ENCODE measurements around the gene CPA2.
A peak's percentile ranks its signal among the peaks of the same experiment; 100 is the strongest.

CPA2 gene

GRCh38 chr7:130288829-130289228 lies 22.2 kb downstream of the CPA2 start:
- ATAC-seq (no peak), DNase-seq (no peak)
- Mint-ChIP-seq H3K4me1 (no peaks in the 10 kb centered on the region), H3K27me3 (no peaks in the 10 kb centered on the region), H3K27ac (no peak overlapping the region), H3K9me3 (no peaks in the 10 kb centered on the region), H3K4me3 (no peak overlapping the region)

GRCh38 chr7:130289478-130289877 lies 22.8 kb downstream of the CPA2 start:
- ATAC-seq: no peak

GRCh38 chr7:130290745-130291144 lies 24.1 kb downstream of the CPA2 start:
- H3K27me3 Mint-ChIP-seq: no peaks in the 10 kb centered on the region
- no peak for ATAC-seq
- no peak overlapping the region for H3K27ac Mint-ChIP-seq
- H3K9me3 Mint-ChIP-seq: no peaks in the 10 kb centered on the region
- H3K4me3 Mint-ChIP-seq: no peak overlapping the region
- no peak for DNase-seq
- no peaks in the 10 kb centered on the region for H3K4me1 Mint-ChIP-seq

More at GRCh38 chr7:130289478-130289877, 22.8 kb downstream of the CPA2 start:
- Mint-ChIP-seq H3K9me3 (no peaks in the 10 kb centered on the region), H3K27ac (no peak overlapping the region), H3K27me3 (no peaks in the 10 kb centered on the region), H3K4me3 (no peak overlapping the region), H3K4me1 (no peaks in the 10 kb centered on the region)
- DNase-seq: no peak

- no peak for DNase-seq
- no peaks in the 10 kb centered on the region for H3K27me3 Mint-ChIP-seq
- no peak for ATAC-seq
- H3K27ac Mint-ChIP-seq: no peak within 1 kb of the TSS
- no peaks in the 10 kb centered on the region for H3K9me3 Mint-ChIP-seq
- H3K4me1 Mint-ChIP-seq: no peaks in the 10 kb centered on the region
- H3K4me3 Mint-ChIP-seq: no peak within 1 kb of the TSS
Observed at GRCh38 chr7:130292682-130293257, 26.1 kb downstream of the CPA2 start, which contains the start of gene CPA4. CPA4 (plus strand) TSS chr7:130293161; CDS start chr7:130293181, 20 bp downstream.

- ATAC-seq (no peak), DNase-seq (no peak)
- no peaks in the 10 kb centered on the region for H3K4me1 Mint-ChIP-seq
- no peak overlapping the region for H3K27ac Mint-ChIP-seq
- H3K27me3 Mint-ChIP-seq: no peaks in the 10 kb centered on the region
- H3K4me3 Mint-ChIP-seq: no peak overlapping the region
- H3K9me3 Mint-ChIP-seq: no peaks in the 10 kb centered on the region
Observed at GRCh38 chr7:130293521-130293920, 26.9 kb downstream of the CPA2 start.

- H3K27ac Mint-ChIP-seq: no peak overlapping the region
- no peaks in the 10 kb centered on the region for H3K9me3 Mint-ChIP-seq
- no peak overlapping the region for H3K4me3 Mint-ChIP-seq
- ATAC-seq (no peak), DNase-seq (no peak)
- no peaks in the 10 kb centered on the region for H3K4me1 Mint-ChIP-seq
- H3K27me3 Mint-ChIP-seq: no peaks in the 10 kb centered on the region
Observed at GRCh38 chr7:130294314-130294713, 27.7 kb downstream of the CPA2 start.

GRCh38 chr7:130296221-130296951 lies 29.7 kb downstream of the CPA2 start:
- peak overlapping the region in 1 of 2 donors; percentile 14 for H3K27ac Mint-ChIP-seq
- DNase-seq (no peak), ATAC-seq (no peak)
- no peaks in the 10 kb centered on the region for H3K4me1 Mint-ChIP-seq
- no peaks in the 10 kb centered on the region for H3K9me3 Mint-ChIP-seq
- H3K4me3 Mint-ChIP-seq: no peak overlapping the region
- H3K27me3 Mint-ChIP-seq: no peaks in the 10 kb centered on the region

GRCh38 chr7:130297628-130298543 lies 31.2 kb downstream of the CPA2 start:
- ATAC-seq (no peak), DNase-seq (no peak)
- no peak overlapping the region for H3K4me3 Mint-ChIP-seq
- no peaks in the 10 kb centered on the region for H3K27me3 Mint-ChIP-seq
- H3K9me3 Mint-ChIP-seq: no peaks in the 10 kb centered on the region
- H3K27ac Mint-ChIP-seq: no peak overlapping the region
- H3K4me1 Mint-ChIP-seq: no peaks in the 10 kb centered on the region

GRCh38 chr7:130298544-130299326 lies 32.1 kb downstream of the CPA2 start:
- H3K4me1 Mint-ChIP-seq: peaks cover 2% of the 10 kb centered on the region
- ATAC-seq (no peak), DNase-seq (no peak)
- no peak overlapping the region for H3K4me3 Mint-ChIP-seq
- H3K27ac Mint-ChIP-seq: no peak overlapping the region
- no peaks in the 10 kb centered on the region for H3K27me3 Mint-ChIP-seq
- no peaks in the 10 kb centered on the region for H3K9me3 Mint-ChIP-seq

- ATAC-seq (no peak), DNase-seq (no peak)
- Mint-ChIP-seq H3K9me3 (no peaks in the 10 kb centered on the region), H3K4me1 (peaks cover 7% of the 10 kb centered on the region), H3K4me3 (no peak overlapping the region), H3K27ac (no peak overlapping the region), H3K27me3 (no peaks in the 10 kb centered on the region)
Observed at GRCh38 chr7:130299866-130300265, 33.2 kb downstream of the CPA2 start.

GRCh38 chr7:130301501-130302020 lies 34.9 kb downstream of the CPA2 start:
- Mint-ChIP-seq H3K27me3 (no peaks in the 10 kb centered on the region), H3K4me3 (no peak overlapping the region), H3K27ac (no peak overlapping the region), H3K4me1 (peaks cover 7% of the 10 kb centered on the region), H3K9me3 (no peaks in the 10 kb centered on the region)
- DNase-seq: no peak
- no peak for ATAC-seq

GRCh38 chr7:130302649-130303048 lies 36.0 kb downstream of the CPA2 start:
- DNase-seq: no peak
- Mint-ChIP-seq H3K27me3 (no peaks in the 10 kb centered on the region), H3K4me3 (no peak overlapping the region), H3K4me1 (peaks cover 7% of the 10 kb centered on the region), H3K9me3 (no peaks in the 10 kb centered on the region), H3K27ac (no peak overlapping the region)
- ATAC-seq: no peak

- no peaks in the 10 kb centered on the region for H3K27me3 Mint-ChIP-seq
- no peak for ATAC-seq
- no peak for DNase-seq
- peaks cover 7% of the 10 kb centered on the region for H3K4me1 Mint-ChIP-seq
- H3K9me3 Mint-ChIP-seq: no peaks in the 10 kb centered on the region
- no peak overlapping the region for H3K4me3 Mint-ChIP-seq
- H3K27ac Mint-ChIP-seq: no peak overlapping the region
Observed at GRCh38 chr7:130303127-130303526, 36.5 kb downstream of the CPA2 start.

- H3K27me3 Mint-ChIP-seq: no peaks in the 10 kb centered on the region
- no peak overlapping the region for H3K27ac Mint-ChIP-seq
- ATAC-seq (no peak), DNase-seq (no peak)
- H3K4me1 Mint-ChIP-seq: peaks cover 7% of the 10 kb centered on the region
- no peak overlapping the region for H3K4me3 Mint-ChIP-seq
- H3K9me3 Mint-ChIP-seq: no peaks in the 10 kb centered on the region
Observed at GRCh38 chr7:130303551-130303950, 36.9 kb downstream of the CPA2 start.

GRCh38 chr7:130303982-130304381 lies 37.3 kb downstream of the CPA2 start:
- no peak for ATAC-seq

More at GRCh38 chr7:130303982-130304381, 37.3 kb downstream of the CPA2 start:
- Mint-ChIP-seq H3K9me3 (no peaks in the 10 kb centered on the region), H3K4me3 (no peak overlapping the region), H3K4me1 (peaks cover 7% of the 10 kb centered on the region), H3K27ac (peak overlapping the region in 1 of 2 donors; percentile 62), H3K27me3 (no peaks in the 10 kb centered on the region)
- no peak for DNase-seq

Measured in stimulated activated naive CD8-positive, alpha-beta T cell treated with anti-CD3 and anti-CD28 coated beads, Interleukin-15, amount 100 ng/mL, for 72 hours (primary cell).